Pancreas (tissue), 10 donors: ENCODE results near the gene ARHGEF1. TPM values are rescaled to one million over a fixed set of nuclear protein-coding genes. Genes with fewer than 3 reads are reported as not detected.
A peak's percentile ranks its signal among the peaks of the same experiment; 100 is the strongest.

Experiments
- ATAC-seq, 4 donors: fragments of 200-7000 bp; cut with Tn5 transposase; one replicate each; pipeline versions ENCODE4 v1.8.0 to v1.9.1; 2020; ENCODE audit warnings: mild to moderate bottlenecking in 4 of 4, moderate library complexity in 4 of 4
- DNase-seq, 6 donors: peaks; one replicate each; pipeline ENCODE4 v3.0.0-alpha.2; 2020
- FAIRE-seq: peaks from 2 replicates; lab custom pipeline; 2012; peaks lifted over from hg19 to GRCh38; lab: Jason Lieb, UNC
- H3K27ac ChIP-seq, 4 donors: fragments of 200-600 bp; sonication (generic); 1 replicate in 3 of 4; 2 replicates in 1 of 4; pipeline versions ENCODE4 v1.5.0 to v1.8.0; 2020
- H3K27me3 ChIP-seq, 4 donors: fragments of 200-600 bp; one replicate each; pipeline ENCODE4 v1.8.0; 2021
- H3K36me3 ChIP-seq, 3 donors: fragments of 200-600 bp; sonication (generic) in 1 of 3; one replicate each; pipeline versions ENCODE4 v1.5.0 to v1.8.0; 2020 to 2021
- H3K4me1 ChIP-seq, 3 donors: fragments of 200-600 bp; one replicate each; pipeline ENCODE4 v1.8.0; 2021
- H3K4me3 ChIP-seq, 4 donors: fragments of 200-600 bp; sonication (generic) in 2 of 4; one replicate each; pipeline versions ENCODE4 v1.5.0 to v1.8.0; 2020 to 2021
- H3K9me3 ChIP-seq, 4 donors: fragments of 200-600 bp; one replicate each; pipeline ENCODE4 v1.8.0; 2021
- CTCF ChIP-seq, 4 donors: fragments of 200-600 bp; sonication (generic) in 3 of 4; IDR thresholded peaks; one replicate each; pipeline versions ENCODE4 v1.5.0 to v1.8.0; 2021; ENCODE audit warnings: antibody characterized with exemption in 4 of 4
- WGBS, 2 donors: extraction: QIAGEN DNeasy Blood & Tissue Kit; methylation state at CpG; one replicate each; pipeline ENCODE4 v1.1.7; 2013; 5-methylcytosine and 5-hydroxymethylcytosine counted together
- intact Hi-C, 3 donors: fragments of 100-400 bp; cut with DNase I; formaldehyde crosslinking; loops; one replicate each; pipeline versions ENCODE4 v1.11.1 to v1.14.2; 2022
- polyA plus RNA-seq, 2 donors: library from polyadenylated mRNA; stranded (reverse); fragments of 200-250 nt; gene quantifications; one replicate each; pipeline ENCODE4 v1.2.3, GENCODE V29; 2013
- total RNA-seq, 6 donors: library from RNA; stranded (reverse); fragmentation: NEBNext Ultra II Directional in 4 of 6; extraction: Animal tissue kit (Norgen Biotek cat#: 25700) in 4 of 6; gene quantifications; one replicate each; pipeline versions ENCODE4 v1.2.1 to v1.2.4, GENCODE V29; 2021 to 2023
- donor health status: healthy with polysubstance abuse.
- donor health status: DM: no; HTN: no; CAD: no; lungs with moderate emphysema.
- donor health status: DM: no; HTN: no; CAD: no.
- donor health status: control.
- donor health status: control.
- donor health status: Bipolar disorder and iron deficiency.
- donor health status: DM: yes; HTN: yes; CAD: no.
- donor health status: DM: no; HTN: no; CAD: no.
- donor health status: DM: no; HTN: no; CAD: no.
- donor health status: DM: yes; HTN: yes; CAD: no.

Gene ARHGEF1
- total and polyA plus RNA-seq, 8 donors, result 26.3 to 179 (median 39.3) TPM

- no peaks in the 10 kb centered on the region for H3K36me3 ChIP-seq
- no peak for DNase-seq
- TF ChIP-seq CTCF (IDR thresholded peaks at IDR 0.05), result no peak
- ATAC-seq, result no peak
- FAIRE-seq, result no peak
- H3K27ac ChIP-seq, result no peak overlapping the region
- H3K9me3 ChIP-seq, result no peaks in the 10 kb centered on the region
- no peaks in the 10 kb centered on the region for H3K27me3 ChIP-seq
- no peak overlapping the region for H3K4me3 ChIP-seq
- WGBS, 2 donors, result 84 to 86% methylated on average over 7 to 9 of the region's 9 CpGs
- intact Hi-C loops, result no loop called here
- no peaks in the 10 kb centered on the region for H3K4me1 ChIP-seq
Measured at GRCh38 chr19:41941410-41942202, 58.6 kb downstream of the ARHGEF1 start.

GRCh38 chr19:41944336-41944735 is 61.4 kb downstream of the ARHGEF1 start:
- Histone ChIP-seq H3K36me3 (no peaks in the 10 kb centered on the region), H3K27ac (no peak overlapping the region), H3K4me3 (no peak overlapping the region), H3K4me1 (no peaks in the 10 kb centered on the region), H3K9me3 (no peaks in the 10 kb centered on the region), H3K27me3 (no peaks in the 10 kb centered on the region)
- FAIRE-seq (no peak), ATAC-seq (no peak), DNase-seq (no peak)
- 61 to 62% methylated on average over 2 of the region's 2 CpGs for WGBS, 2 donors
- no peak for TF ChIP-seq CTCF (IDR thresholded peaks at IDR 0.05)
- intact Hi-C loops, result no loop called here

- H3K4me3 ChIP-seq, result no peak overlapping the region
- intact Hi-C loops, result loop anchor here in 1 of 3 donors (5.0 kb wide), 1 partner anchor 68 kb away; the partner anchor contains the start of gene CD79A
- no peak overlapping the region for H3K27ac ChIP-seq
- H3K27me3 ChIP-seq, result no peaks in the 10 kb centered on the region
- ATAC-seq, result peak in 3 of 4 donors; percentile 14 to 46 (median 14)
- no peaks in the 10 kb centered on the region for H3K4me1 ChIP-seq
- H3K36me3 ChIP-seq, result no peaks in the 10 kb centered on the region
- WGBS, 2 donors, result 76 to 88% methylated on average over 8 of the region's 8 CpGs
- no peak for FAIRE-seq
- TF ChIP-seq CTCF (IDR thresholded peaks at IDR 0.05), result no peak
- no peak for DNase-seq
- no peaks in the 10 kb centered on the region for H3K9me3 ChIP-seq
Measured at GRCh38 chr19:41945135-41945766, 62.3 kb downstream of the ARHGEF1 start.

DNA sequence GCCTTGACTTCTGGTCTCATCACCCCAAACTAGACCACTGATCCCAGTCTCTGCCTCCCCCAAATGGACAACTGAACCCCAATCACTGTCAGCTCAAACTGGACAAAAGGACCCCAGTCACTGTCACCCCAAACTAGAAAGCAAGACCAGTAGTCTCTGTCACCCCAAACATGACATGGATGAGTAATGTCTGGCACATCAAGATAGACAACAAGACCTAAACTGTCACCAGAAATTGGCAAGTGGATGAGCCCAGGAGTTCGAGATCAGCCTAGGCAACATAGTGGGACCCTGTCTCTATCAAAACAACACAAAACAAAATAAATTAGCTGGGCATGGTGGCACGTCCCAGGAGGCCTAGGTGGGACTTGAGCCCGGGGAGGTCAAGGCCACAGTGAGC is 64.1 kb downstream of the ARHGEF1 start:
- no peak for ATAC-seq
- Histone ChIP-seq H3K27ac (no peak overlapping the region), H3K27me3 (no peaks in the 10 kb centered on the region), H3K4me1 (no peaks in the 10 kb centered on the region), H3K4me3 (no peak overlapping the region), H3K9me3 (no peaks in the 10 kb centered on the region), H3K36me3 (no peaks in the 10 kb centered on the region)
- intact Hi-C loops, result loop anchor here in 1 of 3 donors (5.0 kb wide), 1 partner anchor 70 kb away; the partner anchor contains the start of gene CD79A
- no peak for DNase-seq
- TF ChIP-seq CTCF (IDR thresholded peaks at IDR 0.05), result no peak
- FAIRE-seq, result no peak
- WGBS, 2 donors, result 77 to 80% methylated on average over 3 of the region's 3 CpGs
